Neural cell (in vitro differentiated cells): ENCODE data around the gene CLCN3. TPM values are rescaled to one million over a fixed set of nuclear protein-coding genes. Genes with fewer than 3 reads are reported as not detected.
A peak's percentile ranks its signal among the peaks of the same experiment; 100 is the strongest.

Source experiments
- H2AFZ ChIP-seq: fragments of 200-600, 300-800 bp; sonication (generic), shearing (Covaris generic); 2 replicates; pipeline ENCODE4 v1.6.0; 2014; ENCODE audit warnings: low read depth, mild to moderate bottlenecking, antibody characterized with exemption, low read length, moderate library complexity
- H3F3A ChIP-seq: fragments of 200-600 bp; shearing (Covaris generic); 2 replicates; pipeline ENCODE4 v1.6.1; 2016; ENCODE audit warnings: mild to moderate bottlenecking, moderate library complexity, mixed read lengths, antibody characterized with exemption, low read length; ENCODE audit not compliant: insufficient read depth, poor library complexity, severe bottlenecking
- H3K27ac ChIP-seq: fragments of 200-600, 300-800 bp; sonication (generic), shearing (Covaris generic); 2 replicates; pipeline ENCODE4 v1.5.1; 2014; ENCODE audit warnings: mild to moderate bottlenecking, low read length, moderate library complexity
- H3K27me3 ChIP-seq: fragments of 300-800, 200-600 bp; sonication (generic), shearing (Covaris generic); 2 replicates; pipeline ENCODE4 v1.6.0; 2014; ENCODE audit warnings: mild to moderate bottlenecking, low read depth, low read length, moderate library complexity; ENCODE audit not compliant: insufficient read depth
- H3K36me3 ChIP-seq: fragments of 300-800, 200-600 bp; sonication (generic), shearing (Covaris generic); 2 replicates; pipeline ENCODE4 v1.5.1; 2014; ENCODE audit warnings: mild to moderate bottlenecking, antibody characterized with exemption, low read length, moderate library complexity; ENCODE audit not compliant: insufficient read depth
- H3K4me2 ChIP-seq: fragments of 300-800, 200-600 bp; sonication (generic), shearing (Covaris generic); 2 replicates; pipeline ENCODE4 v1.6.0; 2014; ENCODE audit warnings: mild to moderate bottlenecking, low read length
- H3K4me3 ChIP-seq: fragments of 300-800, 200-600 bp; sonication (generic), shearing (Covaris generic); 2 replicates; pipeline ENCODE4 v1.5.1; 2014; ENCODE audit warnings: mild to moderate bottlenecking, low read length, moderate library complexity
- H3K79me2 ChIP-seq: fragments of 200-600 bp; shearing (Covaris generic); replicated peaks from 2 replicates; pipeline ENCODE4 v1.6.0; 2014; ENCODE audit warnings: mild to moderate bottlenecking, low read length, moderate library complexity; ENCODE audit not compliant: insufficient read depth
- H3K9ac ChIP-seq: fragments of 300-800, 200-600 bp; sonication (generic), shearing (Covaris generic); 2 replicates; pipeline ENCODE4 v1.6.1; 2016; ENCODE audit warnings: mild to moderate bottlenecking, low read length, mixed read lengths
- H3K9me2 ChIP-seq: fragments of 200-600 bp; shearing (Covaris generic); 2 replicates; pipeline ENCODE4 v1.6.1; 2016; ENCODE audit warnings: mild to moderate bottlenecking, low read length, mixed read lengths; ENCODE audit not compliant: insufficient read depth
- H3K9me3 ChIP-seq: fragments of 200-600, 300-800 bp; sonication (generic), shearing (Covaris generic); 2 replicates; pipeline ENCODE4 v1.6.1; 2016; ENCODE audit warnings: mild to moderate bottlenecking, mixed run types, low read length, moderate library complexity, mixed read lengths
- H4K20me1 ChIP-seq: fragments of 200-600 bp; shearing (Covaris generic); 2 replicates; pipeline ENCODE4 v1.6.1; 2016; ENCODE audit warnings: mild to moderate bottlenecking, mixed run types; ENCODE audit not compliant: insufficient read depth
- EP300 ChIP-seq: fragments of 450-650 bp; conservative IDR thresholded peaks from 2 replicates; pipeline ENCODE4 v1.6.1; 2014; ENCODE audit warnings: antibody characterized with exemption, mild to moderate bottlenecking, moderate library complexity; ENCODE audit not compliant: poor library complexity, severe bottlenecking
- EZH2 ChIP-seq: fragments of 200-600, 300-800 bp; shearing (Covaris generic), sonication (generic); IDR thresholded peaks from 2 replicates; pipeline ENCODE4 v1.6.1; 2014; ENCODE audit warnings: antibody characterized with exemption, low read length, borderline replicate concordance, mild to moderate bottlenecking; ENCODE audit not compliant: insufficient read depth, poor library complexity, severe bottlenecking
- MXI1 ChIP-seq: fragments of 450-650 bp; conservative IDR thresholded peaks from 2 replicates; pipeline ENCODE4 v1.6.1; 2014; ENCODE audit warnings: antibody characterized with exemption, mild to moderate bottlenecking; ENCODE audit not compliant: poor library complexity, severe bottlenecking
- POLR2AphosphoS5 ChIP-seq: IDR thresholded peaks from 2 replicates; pipeline ENCODE4 v1.6.1; 2012
- RAD21 ChIP-seq: fragments of 450-650 bp; conservative IDR thresholded peaks from 2 replicates; pipeline ENCODE4 v1.6.1; 2014; ENCODE audit warnings: antibody characterized with exemption, mild to moderate bottlenecking, moderate library complexity
- SMC3 ChIP-seq: fragments of 450-650 bp; conservative IDR thresholded peaks from 2 replicates; pipeline ENCODE4 v1.6.1; 2014; ENCODE audit warnings: antibody characterized with exemption, mild to moderate bottlenecking, moderate library complexity; ENCODE audit not compliant: poor library complexity
- TAF1 ChIP-seq: IDR thresholded peaks from 2 replicates; pipeline ENCODE4 v1.6.1; 2012; ENCODE audit warnings: low read depth
- polyA plus RNA-seq: library from polyadenylated mRNA; depleted of rRNA; stranded (reverse); fragments of >200 nt; gene quantifications from 2 replicates; pipeline ENCODE4 v1.2.3, GENCODE V29; 2014
- TF ChIP-seq, protein P1 (sequence below): IDR thresholded peaks from 2 replicates; pipeline ENCODE4 v1.6.1; 2012; ENCODE audit warnings: borderline replicate concordance
- TF ChIP-seq, protein P2 (sequence below): fragments of 450-650 bp; IDR thresholded peaks from 2 replicates; pipeline ENCODE4 v1.5.1; 2014; ENCODE audit warnings: antibody characterized with exemption, mild to moderate bottlenecking, moderate library complexity; ENCODE audit not compliant: poor library complexity, severe bottlenecking

CLCN3 gene
- polyA plus RNA-seq, 1 donor from 2014 or later, result 68.3 TPM

DNA sequence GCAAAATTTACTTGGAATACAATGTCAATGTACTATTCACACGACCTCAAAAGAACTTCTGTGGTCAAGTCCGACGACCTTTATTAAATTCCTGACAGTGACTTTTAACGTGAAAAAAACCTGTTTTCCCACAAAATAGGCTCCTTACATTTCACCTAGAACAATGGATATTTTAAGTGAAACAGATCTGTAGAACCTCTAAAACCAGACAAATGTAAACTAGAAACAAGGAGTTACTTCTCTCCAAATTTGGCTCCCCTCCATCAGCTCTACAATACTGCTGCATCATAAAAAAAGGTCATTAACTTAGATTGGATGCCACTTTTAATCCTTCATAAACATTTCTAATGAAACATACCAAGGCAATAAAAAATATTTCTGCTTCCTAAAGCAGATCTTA, 9.2 kb upstream of the CLCN3 start:
- H3K79me2 ChIP-seq, result peaks cover 14% of the 10 kb centered on the region
- H3F3A ChIP-seq, result peaks cover 3% of the 10 kb centered on the region
- TF ChIP-seq POLR2AphosphoS5 (no peak), RAD21 (no peak), MXI1 (no peak), EZH2 (no peak), EP300 (no peak), TAF1 (no peak), SMC3 (no peak)
- TF ChIP-seq, protein P1, sequence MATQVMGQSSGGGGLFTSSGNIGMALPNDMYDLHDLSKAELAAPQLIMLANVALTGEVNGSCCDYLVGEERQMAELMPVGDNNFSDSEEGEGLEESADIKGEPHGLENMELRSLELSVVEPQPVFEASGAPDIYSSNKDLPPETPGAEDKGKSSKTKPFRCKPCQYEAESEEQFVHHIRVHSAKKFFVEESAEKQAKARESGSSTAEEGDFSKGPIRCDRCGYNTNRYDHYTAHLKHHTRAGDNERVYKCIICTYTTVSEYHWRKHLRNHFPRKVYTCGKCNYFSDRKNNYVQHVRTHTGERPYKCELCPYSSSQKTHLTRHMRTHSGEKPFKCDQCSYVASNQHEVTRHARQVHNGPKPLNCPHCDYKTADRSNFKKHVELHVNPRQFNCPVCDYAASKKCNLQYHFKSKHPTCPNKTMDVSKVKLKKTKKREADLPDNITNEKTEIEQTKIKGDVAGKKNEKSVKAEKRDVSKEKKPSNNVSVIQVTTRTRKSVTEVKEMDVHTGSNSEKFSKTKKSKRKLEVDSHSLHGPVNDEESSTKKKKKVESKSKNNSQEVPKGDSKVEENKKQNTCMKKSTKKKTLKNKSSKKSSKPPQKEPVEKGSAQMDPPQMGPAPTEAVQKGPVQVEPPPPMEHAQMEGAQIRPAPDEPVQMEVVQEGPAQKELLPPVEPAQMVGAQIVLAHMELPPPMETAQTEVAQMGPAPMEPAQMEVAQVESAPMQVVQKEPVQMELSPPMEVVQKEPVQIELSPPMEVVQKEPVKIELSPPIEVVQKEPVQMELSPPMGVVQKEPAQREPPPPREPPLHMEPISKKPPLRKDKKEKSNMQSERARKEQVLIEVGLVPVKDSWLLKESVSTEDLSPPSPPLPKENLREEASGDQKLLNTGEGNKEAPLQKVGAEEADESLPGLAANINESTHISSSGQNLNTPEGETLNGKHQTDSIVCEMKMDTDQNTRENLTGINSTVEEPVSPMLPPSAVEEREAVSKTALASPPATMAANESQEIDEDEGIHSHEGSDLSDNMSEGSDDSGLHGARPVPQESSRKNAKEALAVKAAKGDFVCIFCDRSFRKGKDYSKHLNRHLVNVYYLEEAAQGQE, result no peak
- TF ChIP-seq, protein P2, sequence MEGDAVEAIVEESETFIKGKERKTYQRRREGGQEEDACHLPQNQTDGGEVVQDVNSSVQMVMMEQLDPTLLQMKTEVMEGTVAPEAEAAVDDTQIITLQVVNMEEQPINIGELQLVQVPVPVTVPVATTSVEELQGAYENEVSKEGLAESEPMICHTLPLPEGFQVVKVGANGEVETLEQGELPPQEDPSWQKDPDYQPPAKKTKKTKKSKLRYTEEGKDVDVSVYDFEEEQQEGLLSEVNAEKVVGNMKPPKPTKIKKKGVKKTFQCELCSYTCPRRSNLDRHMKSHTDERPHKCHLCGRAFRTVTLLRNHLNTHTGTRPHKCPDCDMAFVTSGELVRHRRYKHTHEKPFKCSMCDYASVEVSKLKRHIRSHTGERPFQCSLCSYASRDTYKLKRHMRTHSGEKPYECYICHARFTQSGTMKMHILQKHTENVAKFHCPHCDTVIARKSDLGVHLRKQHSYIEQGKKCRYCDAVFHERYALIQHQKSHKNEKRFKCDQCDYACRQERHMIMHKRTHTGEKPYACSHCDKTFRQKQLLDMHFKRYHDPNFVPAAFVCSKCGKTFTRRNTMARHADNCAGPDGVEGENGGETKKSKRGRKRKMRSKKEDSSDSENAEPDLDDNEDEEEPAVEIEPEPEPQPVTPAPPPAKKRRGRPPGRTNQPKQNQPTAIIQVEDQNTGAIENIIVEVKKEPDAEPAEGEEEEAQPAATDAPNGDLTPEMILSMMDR, result no peak
- H3K36me3 ChIP-seq, result no peaks in the 10 kb centered on the region
- no peak overlapping the region for H2AFZ ChIP-seq
- H3K27ac ChIP-seq, result no peak overlapping the region
- peak overlapping the region; percentile 83 for H3K9ac ChIP-seq
- peak overlapping the region; percentile 92 for H3K4me2 ChIP-seq
- no peaks in the 10 kb centered on the region for H3K9me2 ChIP-seq
- peak overlapping the region; percentile 87 for H3K4me3 ChIP-seq
- no peaks in the 10 kb centered on the region for H3K27me3 ChIP-seq
- no peaks in the 10 kb centered on the region for H3K9me3 ChIP-seq
- no peaks in the 10 kb centered on the region for H4K20me1 ChIP-seq

DNA sequence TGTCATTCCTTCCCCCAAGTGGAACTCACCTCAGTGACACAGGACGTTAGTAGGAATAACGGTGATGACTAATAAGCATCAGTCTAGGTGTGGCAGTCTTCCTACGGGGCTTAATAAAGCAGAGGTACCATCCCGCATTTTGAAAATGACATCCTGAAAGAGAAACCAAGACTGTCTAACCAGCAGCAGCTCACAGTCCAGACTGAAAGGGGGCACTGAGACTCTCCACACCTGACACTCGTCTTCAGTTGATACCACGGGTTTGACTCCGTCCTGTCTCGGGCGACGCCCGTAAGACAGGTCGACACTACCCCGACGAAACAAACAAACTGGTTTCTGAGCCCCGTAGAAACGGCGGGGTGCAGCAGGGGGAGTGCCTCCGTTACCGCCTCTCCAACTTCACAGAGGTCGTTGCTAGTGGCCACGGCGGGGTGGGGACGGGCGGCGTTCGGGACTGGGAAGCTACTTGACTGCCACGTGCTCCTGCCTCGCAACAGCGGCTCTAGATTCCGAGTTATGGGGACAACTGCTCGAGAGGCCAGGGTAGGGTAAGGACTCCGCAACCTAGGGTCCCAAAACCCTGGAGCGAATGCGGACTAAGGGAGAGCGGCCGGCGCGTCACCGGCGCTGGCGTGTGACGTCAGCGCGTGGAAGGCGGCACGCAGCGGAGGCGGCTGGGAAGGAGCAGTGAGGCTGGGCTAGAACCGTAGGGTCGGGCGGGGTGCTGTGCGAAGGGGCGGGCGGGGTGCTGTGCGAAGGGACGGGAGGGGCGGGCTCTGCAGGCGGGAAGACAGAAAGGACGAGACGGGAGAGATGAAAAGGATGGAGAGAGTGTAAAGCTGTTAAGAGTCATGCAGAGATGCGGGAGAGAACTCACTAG, 8.1 kb upstream of the CLCN3 start, which contains the start of gene NEK1:
Gene NEK1, minus strand, starts transcription at position 593 of the 880 bp plus-strand sequence. CDS start 9,953 bp downstream, outside the sequence.
- H3K79me2 ChIP-seq, result peaks cover 14% of the 10 kb centered on the region
- no peaks in the 10 kb centered on the region for H3K36me3 ChIP-seq
- peak within 1 kb of the TSS; percentile 75 for H3K27ac ChIP-seq
- H3K9me2 ChIP-seq, result no peaks in the 10 kb centered on the region
- H4K20me1 ChIP-seq, result no peaks in the 10 kb centered on the region
- H3K4me2 ChIP-seq, result peak within 1 kb of the TSS; percentile 92
- peak within 1 kb of the TSS; percentile 83 for H3K9ac ChIP-seq
- peaks cover 3% of the 10 kb centered on the region for H3F3A ChIP-seq
- peak within 1 kb of the TSS; percentile 87 for H3K4me3 ChIP-seq
- H2AFZ ChIP-seq, result peak within 1 kb of the TSS; percentile 89
- peak; percentile 37 for TF ChIP-seq EP300
- TF ChIP-seq MXI1, result peak; percentile 90
- TF ChIP-seq, protein P1, result no peak
- TF ChIP-seq EZH2, result no peak
- peak; percentile 92 for TF ChIP-seq POLR2AphosphoS5
- TF ChIP-seq, protein P2, result peak; percentile 42
- peak; percentile 12 for TF ChIP-seq RAD21
- peak; percentile 27 for TF ChIP-seq SMC3
- TF ChIP-seq TAF1, result peak; percentile 47
- no peaks in the 10 kb centered on the region for H3K27me3 ChIP-seq
- no peaks in the 10 kb centered on the region for H3K9me3 ChIP-seq
